22Rv1 (cell line): ENCODE data around the gene PRAC2.

Source experiments
- H3K27ac ChIP-seq: fragments of 450-650 bp; 2 replicates; pipeline ENCODE4 v1.5.1; 2017
- ZFX ChIP-seq: fragments of 450-650 bp; IDR thresholded peaks from 2 replicates; pipeline ENCODE4 v1.6.1; 2017; ENCODE audit warnings: antibody characterized with exemption, borderline replicate concordance
- TF ChIP-seq, protein P1 (sequence below): fragments of 450-650 bp; IDR thresholded peaks from 2 replicates; pipeline ENCODE4 v1.5.1; 2017; ENCODE audit warnings: mild to moderate bottlenecking

PRAC2 gene

DNA sequence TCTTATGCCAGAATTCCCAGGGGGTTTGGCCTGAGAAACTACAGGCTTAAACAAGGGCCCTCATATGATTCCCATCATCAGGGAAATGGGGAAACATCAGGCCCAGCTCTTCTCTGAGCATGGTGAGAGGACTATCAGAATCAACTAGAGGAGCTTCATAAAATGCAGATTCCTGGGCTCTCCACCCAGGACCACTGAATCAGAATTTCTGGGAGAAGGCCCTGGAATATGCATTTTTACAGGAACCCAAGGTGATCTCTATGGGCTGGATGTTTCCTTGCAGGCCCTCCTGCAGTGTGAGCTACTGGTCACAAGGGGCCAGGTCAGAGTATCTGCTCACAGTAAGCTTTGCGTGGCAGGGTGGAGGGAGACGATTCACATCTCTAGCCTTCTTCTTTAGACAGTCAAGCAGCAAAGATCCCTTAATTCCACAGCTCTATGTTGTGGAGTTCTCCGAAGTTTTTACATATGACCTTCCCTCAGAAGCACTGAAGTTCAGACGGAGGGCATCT lies 44.3 kb downstream of the PRAC2 start:
- no peak overlapping the region for H3K27ac ChIP-seq
- TF ChIP-seq, protein P1, sequence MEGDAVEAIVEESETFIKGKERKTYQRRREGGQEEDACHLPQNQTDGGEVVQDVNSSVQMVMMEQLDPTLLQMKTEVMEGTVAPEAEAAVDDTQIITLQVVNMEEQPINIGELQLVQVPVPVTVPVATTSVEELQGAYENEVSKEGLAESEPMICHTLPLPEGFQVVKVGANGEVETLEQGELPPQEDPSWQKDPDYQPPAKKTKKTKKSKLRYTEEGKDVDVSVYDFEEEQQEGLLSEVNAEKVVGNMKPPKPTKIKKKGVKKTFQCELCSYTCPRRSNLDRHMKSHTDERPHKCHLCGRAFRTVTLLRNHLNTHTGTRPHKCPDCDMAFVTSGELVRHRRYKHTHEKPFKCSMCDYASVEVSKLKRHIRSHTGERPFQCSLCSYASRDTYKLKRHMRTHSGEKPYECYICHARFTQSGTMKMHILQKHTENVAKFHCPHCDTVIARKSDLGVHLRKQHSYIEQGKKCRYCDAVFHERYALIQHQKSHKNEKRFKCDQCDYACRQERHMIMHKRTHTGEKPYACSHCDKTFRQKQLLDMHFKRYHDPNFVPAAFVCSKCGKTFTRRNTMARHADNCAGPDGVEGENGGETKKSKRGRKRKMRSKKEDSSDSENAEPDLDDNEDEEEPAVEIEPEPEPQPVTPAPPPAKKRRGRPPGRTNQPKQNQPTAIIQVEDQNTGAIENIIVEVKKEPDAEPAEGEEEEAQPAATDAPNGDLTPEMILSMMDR, result no peak
- TF ChIP-seq ZFX, result no peak

DNA sequence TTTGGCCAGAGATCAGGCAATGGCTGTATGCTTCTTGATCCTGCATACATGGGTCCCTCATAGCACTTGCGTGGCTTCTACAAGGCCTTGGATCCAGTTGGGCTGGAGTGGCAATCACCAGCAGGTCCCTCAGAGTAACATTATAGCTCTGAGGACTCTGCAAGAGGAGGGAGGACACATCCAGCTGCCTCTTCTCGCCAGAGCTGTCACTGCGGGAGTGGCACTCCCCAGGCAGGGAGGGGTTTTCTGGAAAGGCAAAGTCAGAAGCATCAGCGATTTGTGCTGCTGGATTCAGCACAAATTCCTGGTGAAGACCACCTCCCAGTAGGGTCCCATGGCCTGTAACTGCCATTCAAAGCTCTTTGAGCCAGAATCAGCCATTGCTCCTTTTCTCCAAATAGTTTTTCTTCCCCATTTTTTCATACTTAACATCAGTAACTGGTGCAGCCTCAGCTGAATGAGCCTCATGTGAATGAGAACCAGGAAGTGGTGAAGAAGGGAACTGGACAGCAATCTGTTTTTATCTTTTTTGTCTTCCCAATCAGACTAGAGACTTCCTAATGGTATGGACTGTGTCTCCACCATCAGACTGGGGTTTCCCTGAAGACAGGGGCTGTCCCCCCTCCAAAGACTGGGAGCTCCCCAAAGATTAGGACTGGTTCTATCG lies 46.2 kb downstream of the PRAC2 start:
- H3K27ac ChIP-seq, result no peak overlapping the region
- no peak for TF ChIP-seq ZFX
- TF ChIP-seq, protein P1, result no peak

DNA sequence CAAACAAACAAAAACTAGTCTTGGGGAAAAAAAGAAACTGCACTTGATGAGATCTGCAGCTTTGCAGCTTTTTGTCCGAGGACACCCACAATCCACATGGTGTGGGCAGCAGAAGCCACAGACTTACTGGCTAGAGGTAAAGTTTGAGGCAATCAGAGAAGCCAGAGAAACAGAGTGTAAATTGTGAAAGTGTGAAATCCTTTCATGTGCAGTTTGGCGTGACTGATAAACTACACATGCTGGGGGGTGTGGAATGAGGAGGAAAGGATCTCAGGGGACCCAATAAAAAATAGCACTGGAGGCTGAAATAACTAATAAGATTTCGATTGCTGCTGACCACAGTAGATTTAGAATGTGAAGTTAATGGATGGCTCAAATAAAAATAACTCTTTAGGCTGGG lies 48.0 kb downstream of the PRAC2 start:
- H3K27ac ChIP-seq, result no peak overlapping the region

DNA sequence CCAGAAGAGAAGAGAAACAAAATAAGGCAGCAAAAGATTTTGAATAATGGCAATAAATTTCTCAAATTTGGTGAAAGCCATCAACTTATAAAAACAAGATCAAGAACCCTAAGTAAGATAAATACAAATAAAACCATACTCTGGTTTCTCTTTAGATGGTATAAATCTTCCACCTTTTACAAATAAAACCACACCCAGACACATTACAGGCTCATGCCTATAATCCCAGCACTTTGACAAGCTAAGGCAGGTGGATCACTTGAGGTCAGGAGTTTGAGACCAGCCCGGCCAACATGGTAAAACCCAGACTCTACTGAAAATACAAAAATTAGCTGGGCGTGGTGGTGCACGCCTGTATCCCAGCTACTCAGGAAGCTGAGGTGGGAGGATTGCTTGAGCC lies 50.3 kb downstream of the PRAC2 start:
- H3K27ac ChIP-seq, result no peak overlapping the region
- TF ChIP-seq, protein P1, result no peak
- no peak for TF ChIP-seq ZFX

More for the DNA sequence above, 48.0 kb downstream of the PRAC2 start:
- TF ChIP-seq, protein P1, result no peak
- no peak for TF ChIP-seq ZFX
